MM.1S (cell line): ENCODE measurements around the gene RPTN.

Experiments used
- CTCF ChIP-seq: fragments of 300-600 bp; sonication (generic); IDR thresholded peaks from 2 replicates; pipeline ENCODE4 v1.5.1; 2016; ENCODE audit warnings: antibody characterized with exemption, low read length, mixed read lengths
- EZH2 ChIP-seq: fragments of 300-600 bp; sonication (generic); optimal IDR thresholded peaks from 2 replicates; pipeline ENCODE3; 2017; ENCODE audit warnings: low read depth, mild to moderate bottlenecking, antibody characterized with exemption, low read length, mixed read lengths
- EZH2phosphoT487 ChIP-seq: fragments of 300-600 bp; sonication (generic); IDR thresholded peaks from 2 replicates; pipeline ENCODE4 v1.6.1; 2018; ENCODE audit warnings: antibody characterized with exemption, low read length

GRCh38 chr1:152168535-152168868 lies 9.5 kb upstream of the RPTN start:
- no peak for TF ChIP-seq EZH2
- TF ChIP-seq CTCF, result no peak
- TF ChIP-seq EZH2phosphoT487, result no peak
